ENCODE data around the gene CDK14.

Gene CDK14

GRCh38 chr7:91182819-91183764, 587.0 kb downstream of the CDK14 start:
- TF ChIP-seq POLR2AphosphoS5 (IDR thresholded peaks at IDR 0.05; ENCODE audit: borderline replicate concordance, low read depth, low read length): no peak
- H3K36me3 ChIP-seq (ENCODE audit: insufficient read depth, low read length): no peaks in the 10 kb centered on the region
- no peak overlapping the region for H3K4me3 ChIP-seq
- DNase-seq (ENCODE audit: low read depth, low spot score): no peak
- H3K9ac ChIP-seq (ENCODE audit: insufficient read length): no peak overlapping the region
- H3K9me3 ChIP-seq (ENCODE audit: low read depth, low read length): peaks cover 5% of the 10 kb centered on the region; the same call in 1 of the 2 replicates
- no peak overlapping the region for H3K27ac ChIP-seq

GRCh38 chr7:91185771-91186170, 589.6 kb downstream of the CDK14 start:
- no peak for TF ChIP-seq FOXP2 (optimal IDR thresholded peaks at IDR 0.05; ENCODE audit: control extremely low read depth, extremely low read length, insufficient read depth)
- TF ChIP-seq EZH2 (IDR thresholded peaks at IDR 0.05): no peak
- TF ChIP-seq POLR2AphosphoS5 (IDR thresholded peaks at IDR 0.05; ENCODE audit: borderline replicate concordance, low read depth, low read length): no peak
- no peak for DNase-seq (ENCODE audit: low read depth, low spot score)
- H3K36me3 ChIP-seq (ENCODE audit: insufficient read depth, low read length): no peaks in the 10 kb centered on the region
- no peak overlapping the region for H3K4me3 ChIP-seq
- no peak overlapping the region for H3K27ac ChIP-seq
- H3K9me3 ChIP-seq (ENCODE audit: low read depth, low read length): no peaks in the 10 kb centered on the region
- no peak overlapping the region for H3K9ac ChIP-seq (ENCODE audit: insufficient read length)

- Histone ChIP-seq H3K9me3 (ENCODE audit: low read depth, low read length) (no peaks in the 10 kb centered on the region), H3K36me3 (ENCODE audit: insufficient read depth, low read length) (no peaks in the 10 kb centered on the region), H3K9ac (ENCODE audit: insufficient read length) (no peak overlapping the region), H3K4me3 (no peak overlapping the region), H3K27ac (no peak overlapping the region)
- no peak for DNase-seq (ENCODE audit: low read depth, low spot score)
- TF ChIP-seq POLR2AphosphoS5 (IDR thresholded peaks at IDR 0.05; ENCODE audit: borderline replicate concordance, low read depth, low read length) (no peak), EZH2 (IDR thresholded peaks at IDR 0.05) (no peak), FOXP2 (optimal IDR thresholded peaks at IDR 0.05; ENCODE audit: control extremely low read depth, extremely low read length, insufficient read depth) (no peak)
These were observed 590.9 kb downstream of the CDK14 start for GRCh38 chr7:91187061-91187460.

GRCh38 chr7:91191771-91192170, 595.6 kb downstream of the CDK14 start:
- Histone ChIP-seq H3K4me3 (no peak overlapping the region), H3K27ac (no peak overlapping the region), H3K36me3 (ENCODE audit: insufficient read depth, low read length) (no peaks in the 10 kb centered on the region), H3K9ac (ENCODE audit: insufficient read length) (no peak overlapping the region), H3K9me3 (ENCODE audit: low read depth, low read length) (no peaks in the 10 kb centered on the region)
- no peak for TF ChIP-seq EZH2 (IDR thresholded peaks at IDR 0.05)
- no peak for TF ChIP-seq POLR2AphosphoS5 (IDR thresholded peaks at IDR 0.05; ENCODE audit: borderline replicate concordance, low read depth, low read length)
- TF ChIP-seq FOXP2 (optimal IDR thresholded peaks at IDR 0.05; ENCODE audit: control extremely low read depth, extremely low read length, insufficient read depth): no peak
- DNase-seq (ENCODE audit: low read depth, low spot score): no peak

- DNase-seq (ENCODE audit: low read depth, low spot score): no peak
- Histone ChIP-seq H3K27ac (peak overlapping the region; percentile 38; the same call in 1 of the 2 replicates), H3K36me3 (ENCODE audit: insufficient read depth, low read length) (no peaks in the 10 kb centered on the region), H3K4me3 (no peak overlapping the region), H3K9ac (ENCODE audit: insufficient read length) (no peak overlapping the region), H3K9me3 (ENCODE audit: low read depth, low read length) (no peaks in the 10 kb centered on the region)
- TF ChIP-seq EZH2 (IDR thresholded peaks at IDR 0.05) (no peak), FOXP2 (optimal IDR thresholded peaks at IDR 0.05; ENCODE audit: control extremely low read depth, extremely low read length, insufficient read depth) (no peak), POLR2AphosphoS5 (IDR thresholded peaks at IDR 0.05; ENCODE audit: borderline replicate concordance, low read depth, low read length) (no peak)
These were observed 597.0 kb downstream of the CDK14 start for GRCh38 chr7:91193141-91193540.

- no peak for DNase-seq (ENCODE audit: low read depth, low spot score)
- TF ChIP-seq EZH2 (IDR thresholded peaks at IDR 0.05) (no peak), POLR2AphosphoS5 (IDR thresholded peaks at IDR 0.05; ENCODE audit: borderline replicate concordance, low read depth, low read length) (no peak), FOXP2 (optimal IDR thresholded peaks at IDR 0.05; ENCODE audit: control extremely low read depth, extremely low read length, insufficient read depth) (no peak)
- no peak overlapping the region for H3K27ac ChIP-seq
- no peaks in the 10 kb centered on the region for H3K9me3 ChIP-seq (ENCODE audit: low read depth, low read length)
- H3K36me3 ChIP-seq (ENCODE audit: insufficient read depth, low read length): no peaks in the 10 kb centered on the region
- H3K9ac ChIP-seq (ENCODE audit: insufficient read length): no peak overlapping the region
- H3K4me3 ChIP-seq: no peak overlapping the region
These were observed 598.7 kb downstream of the CDK14 start for GRCh38 chr7:91194841-91195240.

GRCh38 chr7:91196058-91196457, 599.9 kb downstream of the CDK14 start:
- DNase-seq (ENCODE audit: low read depth, low spot score): no peak
- H3K36me3 ChIP-seq (ENCODE audit: insufficient read depth, low read length): no peaks in the 10 kb centered on the region
- no peaks in the 10 kb centered on the region for H3K9me3 ChIP-seq (ENCODE audit: low read depth, low read length)
- no peak overlapping the region for H3K4me3 ChIP-seq
- H3K27ac ChIP-seq: no peak overlapping the region
- TF ChIP-seq FOXP2 (optimal IDR thresholded peaks at IDR 0.05; ENCODE audit: control extremely low read depth, extremely low read length, insufficient read depth) (no peak), EZH2 (IDR thresholded peaks at IDR 0.05) (no peak), POLR2AphosphoS5 (IDR thresholded peaks at IDR 0.05; ENCODE audit: borderline replicate concordance, low read depth, low read length) (no peak)
- H3K9ac ChIP-seq (ENCODE audit: insufficient read length): no peak overlapping the region

- no peak for DNase-seq (ENCODE audit: low read depth, low spot score)
- Histone ChIP-seq H3K9me3 (ENCODE audit: low read depth, low read length) (no peaks in the 10 kb centered on the region), H3K4me3 (no peak overlapping the region), H3K27ac (peak overlapping the region; percentile 6; the same call in 1 of the 2 replicates), H3K9ac (ENCODE audit: insufficient read length) (no peak overlapping the region), H3K36me3 (ENCODE audit: insufficient read depth, low read length) (no peaks in the 10 kb centered on the region)
- TF ChIP-seq FOXP2 (optimal IDR thresholded peaks at IDR 0.05; ENCODE audit: control extremely low read depth, extremely low read length, insufficient read depth): no peak
- no peak for TF ChIP-seq POLR2AphosphoS5 (IDR thresholded peaks at IDR 0.05; ENCODE audit: borderline replicate concordance, low read depth, low read length)
- no peak for TF ChIP-seq EZH2 (IDR thresholded peaks at IDR 0.05)
These were observed 602.2 kb downstream of the CDK14 start for GRCh38 chr7:91198371-91198770.

All from SK-N-MC (cell line).